K562 (cell line): Measurements from ENCODE around the gene VGF. TPM values are rescaled to one million over a fixed set of nuclear protein-coding genes. Genes with fewer than 3 reads are reported as not detected.

Source experiments
- CBFA2T2 ChIP-seq: fragments of 450-650 bp; conservative IDR thresholded peaks from 2 replicates; pipeline ENCODE4 v1.6.1; 2017; ENCODE audit warnings: mild to moderate bottlenecking
- CTBP1 ChIP-seq: fragments of 450-650 bp; IDR thresholded peaks from 2 replicates; pipeline ENCODE4 v1.6.1; 2016; ENCODE audit warnings: borderline replicate concordance
- HSF4 ChIP-seq: fragments of 250-450 bp; sonication (Bioruptor Pico); IDR thresholded peaks from 2 replicates; pipeline ENCODE4 v2.1.2; 2022; ENCODE audit warnings: mild to moderate bottlenecking, moderate library complexity, borderline replicate concordance
- MLLT1 ChIP-seq, 2 experiments: fragments of 450-650 bp; IDR thresholded peaks; 2 replicates each; pipeline ENCODE4 v1.6.1; 2016
- MXI1 ChIP-seq: IDR thresholded peaks from 2 replicates; pipeline ENCODE4 v1.6.1; 2011; ENCODE audit warnings: low read depth, mild to moderate bottlenecking, improper control_type of control experiment, low read length
- MYC ChIP-seq, 2 experiments: fragments of 250-450 bp in 1 of 2; sonication (Bioruptor Pico) in 1 of 2; IDR thresholded peaks; 2 replicates each; pipeline versions ENCODE4 v1.5.1 to v1.6.1; 2012 to 2021; ENCODE audit warnings: low read depth in 2 of 2, borderline replicate concordance in 1 of 2, improper control_type of control experiment in 1 of 2, low read length in 1 of 2, mild to moderate bottlenecking in 1 of 2, moderate library complexity in 1 of 2
- NRF1 ChIP-seq, 2 experiments: fragments of 450-650 bp; IDR thresholded peaks in 1 of 2; conservative IDR thresholded peaks in 1 of 2; 2 replicates each; pipeline ENCODE4 v1.6.1; 2014; ENCODE audit warnings: mild to moderate bottlenecking in 2 of 2
- POLR3G ChIP-seq: IDR thresholded peaks from 2 replicates; pipeline ENCODE4 v1.6.1; 2011; ENCODE audit not compliant: insufficient read length, insufficient replicate concordance; ENCODE audit errors: extremely low read depth
- STAT5B ChIP-seq: fragments of 250-450 bp; sonication (Bioruptor Pico); IDR thresholded peaks from 2 replicates; pipeline ENCODE4 v1.8.0; 2021; ENCODE audit warnings: mild to moderate bottlenecking, inconsistent platforms
- TBP ChIP-seq: optimal IDR thresholded peaks from 2 replicates; pipeline ENCODE3; 2011; ENCODE audit warnings: low read depth, low read length, improper control_type of control experiment
- TFAP4 ChIP-seq: sonication (generic); formaldehyde crosslinking; IDR thresholded peaks from 2 replicates; pipeline ENCODE4 v1.8.0; 2022; ENCODE audit warnings: missing genetic modification reagents, mild to moderate bottlenecking, moderate library complexity, borderline replicate concordance
- TGIF2 ChIP-seq: sonication (generic); formaldehyde crosslinking; IDR thresholded peaks from 2 replicates; pipeline ENCODE4 v1.8.1; 2022; ENCODE audit warnings: mild to moderate bottlenecking, missing genetic modification reagents, moderate library complexity
- ZBTB7A ChIP-seq: IDR thresholded peaks from 2 replicates; pipeline ENCODE4 v1.6.1; 2011; ENCODE audit warnings: low read depth, mild to moderate bottlenecking, low read length, moderate library complexity, borderline replicate concordance; ENCODE audit not compliant: control insufficient read depth
- ZNF324 ChIP-seq: fragments of 250-450 bp; sonication (Bioruptor Pico); IDR thresholded peaks from 2 replicates; pipeline ENCODE4 v1.4.0; 2020; ENCODE audit warnings: mild to moderate bottlenecking
- ZNF76 ChIP-seq: fragments of 250-450 bp; sonication (Bioruptor Pico); IDR thresholded peaks from 2 replicates; pipeline ENCODE4 v1.4.0; 2020; ENCODE audit warnings: mild to moderate bottlenecking, moderate library complexity, borderline replicate concordance
- ZNF785 ChIP-seq: fragments of 250-450 bp; sonication (Bioruptor Pico); IDR thresholded peaks from 2 replicates; pipeline ENCODE4 v1.4.0; 2020; ENCODE audit warnings: mild to moderate bottlenecking
- polyA plus RNA-seq, 8 experiments: library from polyadenylated mRNA; depleted of rRNA in 4 of 8; stranded (reverse) in 5 of 8; unstranded in 3 of 8; fragments of >200 nt; fragmentation: Nextera tagmentation in 2 of 8; fragmentation: Illumina TruSeq in 1 of 8; extraction: Ambion mirVana in 2 of 8; extraction: Trizol in 1 of 8; gene quantifications; 2 replicates each; pipeline versions ENCODE4 v1.2.1 to v1.2.3, GENCODE V29; 2011 to 2014; ENCODE audit warnings: inconsistent platforms in 1 of 8, missing spikeins in 1 of 8
- total RNA-seq, 7 experiments: library from RNA; depleted of rRNA in 6 of 7; stranded (reverse); fragments of >200 nt in 6 of 7; fragmentation: Illumina TruSeq in 2 of 7; extraction: Trizol in 2 of 7; gene quantifications; 2 replicates each; pipeline versions ENCODE4 v1.2.1 to v1.2.3, GENCODE V29; 2011 to 2021; ENCODE audit warnings: low replicate concordance in 1 of 7
- TF ChIP-seq, protein P1 (sequence below), 3 experiments: fragments of 200-800 bp in 1 of 3; sonication (Bioruptor generic) in 1 of 3; sonication (generic) in 1 of 3; formaldehyde crosslinking in 1 of 3; IDR thresholded peaks; 2 replicates each; pipeline versions ENCODE4 v1.6.1 to v1.8.0; 2016 to 2022; ENCODE audit warnings: mild to moderate bottlenecking in 2 of 3, missing compliant biosample characterization in 2 of 3, missing genetic modification characterization in 2 of 3, missing genetic modification reagents in 1 of 3
- TF ChIP-seq, protein P2 (sequence below): fragments of 250-450 bp; sonication (Bioruptor Pico); IDR thresholded peaks from 2 replicates; pipeline ENCODE4 v1.5.0; 2020; ENCODE audit warnings: mild to moderate bottlenecking
- TF ChIP-seq, protein P3 (sequence below): sonication (generic); formaldehyde crosslinking; IDR thresholded peaks from 2 replicates; pipeline ENCODE4 v1.8.0; 2023; ENCODE audit warnings: mild to moderate bottlenecking, missing genetic modification reagents

The VGF gene
- total and polyA plus RNA-seq, 9 of the 15 experiments (the other 6 are each of a cell fraction or from before 2014, with no cell fraction given) = 0.03 to 5.7 (median 0.34) TPM

GRCh38 chr7:101165075-101165957 lies at the start of gene VGF (continued):
- TF ChIP-seq TBP (peak; percentile 95), STAT5B (CRISPR knock-in tag) (no peak), MYC (IDR thresholded peaks at IDR 0.05; ENCODE audit: low read depth, low read length) (peak; percentile 66; the same call in 1 of the 2 replicates), MYC (CRISPR knock-in tag; IDR thresholded peaks at IDR 0.05; ENCODE audit: borderline replicate concordance, low read depth) (0 out of 2 replicates have a peak, but pooled peaks have one; percentile 49), ZNF785 (CRISPR knock-in tag) (no peak), ZBTB7A (no peak), ZNF324 (CRISPR knock-in tag) (no peak), MLLT1 (IDR thresholded peaks at IDR 0.05) (no peak), CTBP1 (peak; percentile 92), HSF4 (CRISPR knock-in tag) (no peak), POLR3G (no peak), ZNF76 (CRISPR knock-in tag) (no peak), NRF1 (conservative IDR thresholded peaks at IDR 0.05 in 1 of 2, IDR thresholded peaks at IDR 0.05 in 1 of 2) (peak; percentile 99), CBFA2T2 (peak; percentile 84), TFAP4 (peak; percentile 99), MXI1 (peak; percentile 90), TGIF2 (peak; percentile 98)
- TF ChIP-seq, protein P1, sequence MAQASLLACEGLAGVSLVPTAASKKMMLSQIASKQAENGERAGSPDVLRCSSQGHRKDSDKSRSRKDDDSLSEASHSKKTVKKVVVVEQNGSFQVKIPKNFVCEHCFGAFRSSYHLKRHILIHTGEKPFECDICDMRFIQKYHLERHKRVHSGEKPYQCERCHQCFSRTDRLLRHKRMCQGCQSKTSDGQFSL (CRISPR knock-in tag; IDR thresholded peaks at IDR 0.05) = no peak; the same call in 1 of the 2 replicates
- TF ChIP-seq, protein P1 (tag; IDR thresholded peaks at IDR 0.05) = no peak
- TF ChIP-seq, protein P2, sequence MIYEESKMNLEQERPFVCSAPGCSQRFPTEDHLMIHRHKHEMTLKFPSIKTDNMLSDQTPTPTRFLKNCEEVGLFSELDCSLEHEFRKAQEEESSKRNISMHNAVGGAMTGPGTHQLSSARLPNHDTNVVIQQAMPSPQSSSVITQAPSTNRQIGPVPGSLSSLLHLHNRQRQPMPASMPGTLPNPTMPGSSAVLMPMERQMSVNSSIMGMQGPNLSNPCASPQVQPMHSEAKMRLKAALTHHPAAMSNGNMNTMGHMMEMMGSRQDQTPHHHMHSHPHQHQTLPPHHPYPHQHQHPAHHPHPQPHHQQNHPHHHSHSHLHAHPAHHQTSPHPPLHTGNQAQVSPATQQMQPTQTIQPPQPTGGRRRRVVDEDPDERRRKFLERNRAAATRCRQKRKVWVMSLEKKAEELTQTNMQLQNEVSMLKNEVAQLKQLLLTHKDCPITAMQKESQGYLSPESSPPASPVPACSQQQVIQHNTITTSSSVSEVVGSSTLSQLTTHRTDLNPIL (CRISPR knock-in tag) = no peak
- TF ChIP-seq, protein P3, sequence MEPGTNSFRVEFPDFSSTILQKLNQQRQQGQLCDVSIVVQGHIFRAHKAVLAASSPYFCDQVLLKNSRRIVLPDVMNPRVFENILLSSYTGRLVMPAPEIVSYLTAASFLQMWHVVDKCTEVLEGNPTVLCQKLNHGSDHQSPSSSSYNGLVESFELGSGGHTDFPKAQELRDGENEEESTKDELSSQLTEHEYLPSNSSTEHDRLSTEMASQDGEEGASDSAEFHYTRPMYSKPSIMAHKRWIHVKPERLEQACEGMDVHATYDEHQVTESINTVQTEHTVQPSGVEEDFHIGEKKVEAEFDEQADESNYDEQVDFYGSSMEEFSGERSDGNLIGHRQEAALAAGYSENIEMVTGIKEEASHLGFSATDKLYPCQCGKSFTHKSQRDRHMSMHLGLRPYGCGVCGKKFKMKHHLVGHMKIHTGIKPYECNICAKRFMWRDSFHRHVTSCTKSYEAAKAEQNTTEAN (CRISPR knock-in tag) = peak; percentile 91
